HG02763 (cell line): Measurements from ENCODE around the gene ZNF497.
"Not testable (repeated sequence)": the region's sequence is repeated elsewhere in the genome, so short reads cannot be mapped to it uniquely, and the experiment has no call there.

Source experiments
- ATAC-seq: cut with Tn5 transposase; IDR thresholded peaks from one replicate; pipeline ENCODE4 v1.9.1; 2021; ENCODE audit warnings: mild to moderate bottlenecking, moderate library complexity; ENCODE audit not compliant: unreplicated experiment

ZNF497 gene

DNA sequence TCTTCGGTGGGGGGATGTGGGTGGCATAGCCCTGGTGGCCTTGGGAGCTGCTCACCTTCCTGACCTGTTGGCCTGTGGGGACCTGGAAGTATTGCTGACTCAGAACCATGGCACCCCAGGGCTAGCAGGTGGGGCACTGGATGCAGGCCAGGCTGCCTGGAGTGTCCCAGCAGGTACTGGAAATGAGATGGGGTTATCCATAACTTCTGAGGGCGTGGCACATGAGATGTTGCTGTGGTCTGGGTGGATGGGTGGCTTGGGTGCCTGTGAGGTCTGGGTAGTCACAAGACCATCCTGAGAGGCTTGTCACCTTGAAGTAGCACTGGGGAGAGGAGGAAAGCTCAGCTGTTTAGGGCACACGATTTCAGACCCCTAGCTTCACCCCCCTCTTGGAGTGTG, 32.3 kb upstream of the ZNF497 start:
- no peak for ATAC-seq

DNA sequence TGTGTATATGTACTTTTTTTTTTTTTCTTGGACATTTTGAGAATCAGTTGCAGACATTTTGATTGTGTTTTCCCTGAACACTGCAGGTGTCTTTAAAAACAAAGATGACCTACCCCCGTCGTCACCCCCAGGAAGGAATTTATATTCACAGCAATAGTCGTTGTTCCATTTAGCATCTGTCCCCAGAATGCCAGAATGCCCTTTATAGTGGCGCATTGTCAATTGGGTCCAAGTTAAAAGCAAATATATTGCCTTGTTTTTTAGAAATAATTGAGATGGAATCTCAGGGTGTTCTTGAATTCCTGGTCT, 31.1 kb upstream of the ZNF497 start:
- ATAC-seq = no peak

DNA sequence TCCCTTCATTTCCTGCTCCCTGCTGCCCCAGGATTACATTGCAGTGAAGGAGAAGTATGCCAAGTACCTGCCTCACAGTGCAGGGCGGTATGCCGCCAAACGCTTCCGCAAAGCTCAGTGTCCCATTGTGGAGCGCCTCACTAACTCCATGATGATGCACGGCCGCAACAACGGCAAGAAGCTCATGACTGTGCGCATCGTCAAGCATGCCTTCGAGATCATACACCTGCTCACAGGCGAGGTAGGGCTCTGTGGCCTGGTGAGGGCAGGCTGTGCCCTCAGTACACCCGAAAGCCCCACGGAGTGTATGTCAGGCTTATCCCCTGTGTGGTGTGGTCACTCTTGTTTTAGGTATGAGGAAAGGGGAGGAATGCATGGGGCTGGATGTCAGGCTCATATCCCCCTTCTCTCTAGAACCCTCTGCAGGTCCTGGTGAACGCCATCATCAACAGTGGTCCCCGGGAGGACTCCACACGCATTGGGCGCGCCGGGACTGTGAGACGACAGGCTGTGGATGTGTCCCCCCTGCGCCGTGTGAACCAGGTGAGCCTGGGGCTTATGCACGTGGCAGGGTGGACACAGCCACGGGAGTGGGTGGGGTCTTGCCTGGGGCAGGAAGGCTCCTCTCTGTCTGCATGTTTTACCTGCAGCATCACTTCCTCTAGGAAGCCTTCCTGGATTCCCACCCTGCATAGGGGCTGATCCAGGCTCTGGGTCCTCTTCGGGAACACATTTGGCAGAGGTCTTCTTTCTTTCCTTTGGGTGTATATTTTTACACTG, 30.6 kb upstream of the ZNF497 start:
- ATAC-seq = no peak

DNA sequence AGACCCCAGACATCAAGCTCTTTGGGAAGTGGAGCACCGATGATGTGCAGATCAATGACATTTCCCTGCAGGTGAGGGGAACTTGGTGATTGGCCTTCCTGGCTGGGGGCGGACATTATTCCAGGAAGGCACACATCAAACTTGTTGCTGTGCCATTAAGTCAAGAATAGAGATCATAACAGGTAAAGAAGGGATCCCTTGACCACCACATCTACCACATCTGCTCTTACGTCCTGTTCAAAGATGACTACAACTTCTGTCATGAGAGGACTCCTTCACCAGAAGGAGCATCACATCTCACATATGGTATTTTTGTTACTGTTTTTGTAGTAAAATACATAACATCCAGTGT, 25.6 kb upstream of the ZNF497 start:
- ATAC-seq = no peak

DNA sequence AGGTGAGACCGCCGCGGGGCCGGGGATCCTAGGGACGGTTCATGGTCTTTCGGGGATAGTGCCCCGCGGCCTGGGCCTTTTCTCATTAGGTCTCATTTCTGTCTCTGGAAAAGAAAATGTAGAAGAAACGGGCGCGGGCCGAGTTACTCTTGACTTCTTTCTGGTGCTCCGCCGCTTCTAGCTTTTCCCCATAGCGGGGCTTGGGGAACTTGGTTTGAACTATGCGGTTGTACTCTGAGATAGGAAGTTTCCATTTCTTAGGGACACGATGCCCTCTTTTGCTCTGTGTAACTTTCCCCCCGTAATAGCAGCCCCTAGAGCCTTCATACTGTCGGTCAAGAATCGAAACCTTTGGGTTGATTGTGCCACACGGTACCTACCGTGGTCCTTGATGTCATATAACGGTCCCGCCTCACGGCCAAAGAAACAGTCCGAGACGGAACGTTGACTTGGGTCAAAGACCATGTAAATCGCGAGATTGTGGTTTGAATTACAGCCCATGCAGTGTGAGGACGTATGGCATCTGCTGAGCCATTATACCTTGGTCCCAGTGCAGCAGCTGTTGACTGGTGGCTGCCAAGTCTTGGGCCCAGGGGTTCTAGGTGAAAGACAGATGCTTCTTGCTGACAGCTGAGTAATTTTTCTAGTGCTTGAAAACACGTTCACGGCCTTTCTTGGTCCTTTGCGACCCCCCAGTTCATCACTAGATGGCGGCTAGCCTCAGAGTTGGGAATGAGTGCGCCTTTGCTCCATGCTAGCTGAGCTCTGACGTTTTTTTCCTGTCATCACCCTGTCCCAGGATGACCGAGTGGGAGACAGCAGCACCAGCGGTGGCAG, 25.0 kb upstream of the ZNF497 start:
- no peak for ATAC-seq

DNA sequence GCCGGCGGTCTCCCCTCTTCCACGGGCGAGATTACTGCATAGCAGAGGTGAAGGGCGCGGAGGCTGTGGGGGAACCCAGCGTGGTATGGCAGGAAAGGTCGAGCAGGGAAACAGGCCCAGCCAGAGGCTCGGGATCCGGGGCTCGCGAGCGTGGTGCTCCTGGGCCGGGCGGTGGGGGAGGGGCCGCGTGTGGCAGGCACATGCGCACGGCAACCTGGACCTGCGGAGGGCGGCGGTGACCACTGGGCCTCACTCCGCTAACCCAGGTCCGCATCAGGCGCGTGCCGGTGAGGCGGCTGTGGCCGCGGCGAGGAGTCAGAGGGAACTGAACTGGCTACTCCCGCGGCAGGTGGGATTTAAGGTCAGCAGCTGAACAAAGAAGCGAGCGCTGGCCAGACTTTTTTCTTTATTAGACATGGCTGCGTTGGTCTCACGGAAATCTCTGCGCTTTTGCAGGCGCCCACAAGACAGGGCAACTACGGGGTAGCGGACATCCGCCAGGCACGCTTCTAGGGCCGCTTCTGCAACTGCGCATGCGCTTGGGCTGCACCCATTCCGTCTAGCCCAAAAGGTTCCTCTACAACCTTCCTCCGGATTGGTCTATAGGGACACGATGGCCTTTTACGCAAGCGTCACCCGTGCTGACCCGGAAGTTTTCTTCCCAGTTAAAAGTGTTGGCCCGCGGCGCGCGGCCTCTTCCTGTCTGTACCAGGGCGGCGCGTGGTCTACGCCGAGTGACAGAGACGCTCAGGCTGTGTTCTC, 24.2 kb upstream of the ZNF497 start, which contains the start of gene RPS5:
RPS5 (plus strand) TSS at position 694 of the 762 bp plus-strand sequence. CDS start 869 bp downstream, outside the sequence.
- ATAC-seq = peak; percentile 85

DNA sequence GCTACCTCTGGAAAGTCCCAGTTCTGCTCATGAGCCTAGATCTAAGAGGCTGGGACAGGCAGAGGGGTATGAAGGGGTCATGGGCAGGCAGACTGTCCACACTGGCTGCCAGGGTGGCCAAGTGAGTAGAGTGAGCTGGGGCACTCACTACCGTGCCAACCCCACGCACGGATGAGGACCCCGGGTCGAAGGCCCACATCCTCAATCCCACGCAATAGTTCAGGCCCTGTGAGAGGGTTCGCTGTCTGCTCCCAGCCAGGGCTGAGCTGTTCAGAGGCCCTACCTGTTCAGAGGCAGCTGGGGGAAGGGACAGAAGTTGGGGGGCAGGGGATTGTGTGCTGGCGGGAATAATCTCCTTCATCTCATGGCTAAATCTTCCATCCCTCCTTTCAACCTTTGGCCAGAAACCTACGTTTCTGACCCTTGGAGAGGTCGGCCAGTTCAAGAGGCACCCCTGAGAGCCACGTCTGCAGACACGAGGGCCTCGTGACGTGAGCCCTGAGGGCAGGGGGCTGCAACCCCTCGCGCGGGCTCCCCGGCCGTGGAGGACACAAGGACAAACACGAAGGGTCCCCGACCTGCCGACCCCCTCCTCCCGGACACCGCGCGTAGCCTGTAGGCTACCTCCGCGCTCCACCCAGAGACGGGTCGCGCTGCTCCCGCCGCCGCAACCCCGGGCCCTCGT, 23.5 kb upstream of the ZNF497 start:
- ATAC-seq = no peak

DNA sequence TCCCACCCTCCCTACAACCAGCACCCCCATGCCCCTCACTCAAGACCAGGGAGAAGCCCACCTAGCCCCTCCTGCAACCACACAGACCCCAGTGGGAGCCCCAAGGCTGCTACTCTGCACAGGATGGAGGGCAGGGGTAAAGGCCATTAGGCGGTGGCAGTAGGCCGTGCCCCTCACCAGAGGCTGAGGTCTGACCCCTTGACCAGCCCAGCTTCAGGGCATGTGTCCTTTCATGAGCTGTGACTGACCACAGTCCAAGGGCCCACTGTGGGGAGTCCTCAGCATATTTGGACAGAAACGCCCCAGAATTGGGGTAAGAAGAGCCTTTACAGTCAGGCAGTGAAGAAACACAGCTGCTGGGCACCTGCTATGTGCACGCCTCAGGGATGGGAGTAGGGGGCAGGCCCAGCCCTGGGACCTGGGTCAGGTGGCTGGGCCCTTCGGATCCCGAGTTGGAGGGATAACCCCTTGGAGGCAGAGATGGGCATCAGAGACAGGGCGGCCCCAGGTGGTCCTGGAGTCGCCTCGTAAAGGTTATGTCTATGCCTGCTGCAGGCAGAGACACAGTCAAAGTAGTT, 22.9 kb upstream of the ZNF497 start:
- ATAC-seq = no peak

DNA sequence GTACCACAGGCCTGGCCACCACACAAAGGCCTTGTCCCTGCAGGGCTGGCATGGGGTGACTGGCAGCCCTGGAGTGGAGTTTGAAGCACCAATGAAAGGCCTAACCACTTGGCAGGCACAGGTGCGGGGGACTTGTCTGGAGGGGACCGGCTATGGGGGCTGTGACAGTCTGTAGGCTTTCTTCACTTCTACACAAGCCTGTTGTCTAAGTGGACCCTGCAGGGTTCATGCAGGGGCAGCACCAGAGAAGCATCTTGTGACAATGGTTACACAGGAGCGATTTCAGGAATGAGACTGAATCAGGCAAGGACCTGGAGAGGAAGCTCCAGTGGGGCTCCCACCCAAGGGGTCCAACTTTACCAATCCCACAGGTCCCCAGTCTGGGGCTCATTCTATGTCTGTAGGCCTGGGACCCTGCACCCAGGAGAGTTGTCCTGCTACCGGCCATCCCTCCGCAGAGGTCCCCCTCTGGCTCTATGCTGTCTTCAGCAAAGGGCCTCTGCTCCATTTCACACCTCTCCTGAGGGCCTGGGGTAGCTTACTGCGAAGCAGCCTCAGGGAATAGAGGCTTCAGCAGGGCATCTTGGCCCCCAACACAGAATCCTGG, 20.5 kb upstream of the ZNF497 start:
- no peak for ATAC-seq

DNA sequence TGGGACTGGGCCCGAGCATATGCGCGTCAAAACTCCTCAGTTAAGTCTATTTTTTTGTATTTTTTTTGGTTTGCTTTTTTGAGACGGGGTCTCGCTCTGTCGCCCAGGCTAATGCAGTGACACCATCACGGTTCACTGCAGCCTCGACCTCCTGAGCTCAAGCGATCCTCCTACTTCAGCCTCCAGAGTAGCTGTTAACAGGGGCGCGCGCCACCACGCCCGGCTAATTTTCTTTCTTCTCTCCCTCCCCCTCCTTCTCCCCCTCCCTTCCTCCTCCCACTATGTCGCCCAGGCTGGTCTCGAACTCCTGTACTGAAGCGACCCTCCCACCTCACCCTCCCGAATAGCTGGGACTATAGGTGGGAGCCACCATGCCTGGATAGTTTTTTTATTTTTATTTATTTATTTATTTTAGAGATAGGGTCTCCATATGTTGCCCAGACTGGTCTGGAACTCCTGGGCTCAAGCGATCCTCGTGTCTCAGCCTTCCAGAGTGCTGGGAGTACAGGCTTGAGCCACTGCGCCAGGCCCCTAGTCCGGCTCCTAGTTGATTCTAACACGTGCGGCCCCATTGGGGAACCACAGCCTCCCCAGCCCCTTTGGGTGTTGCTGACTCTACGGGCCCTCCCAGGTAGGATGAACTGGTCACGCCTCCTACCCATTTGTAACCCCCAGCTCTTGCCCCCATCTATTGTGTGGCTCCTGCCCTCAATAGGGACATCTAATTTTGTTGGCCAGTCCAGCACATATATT, 19.1 kb upstream of the ZNF497 start:
- ATAC-seq = no peak

DNA sequence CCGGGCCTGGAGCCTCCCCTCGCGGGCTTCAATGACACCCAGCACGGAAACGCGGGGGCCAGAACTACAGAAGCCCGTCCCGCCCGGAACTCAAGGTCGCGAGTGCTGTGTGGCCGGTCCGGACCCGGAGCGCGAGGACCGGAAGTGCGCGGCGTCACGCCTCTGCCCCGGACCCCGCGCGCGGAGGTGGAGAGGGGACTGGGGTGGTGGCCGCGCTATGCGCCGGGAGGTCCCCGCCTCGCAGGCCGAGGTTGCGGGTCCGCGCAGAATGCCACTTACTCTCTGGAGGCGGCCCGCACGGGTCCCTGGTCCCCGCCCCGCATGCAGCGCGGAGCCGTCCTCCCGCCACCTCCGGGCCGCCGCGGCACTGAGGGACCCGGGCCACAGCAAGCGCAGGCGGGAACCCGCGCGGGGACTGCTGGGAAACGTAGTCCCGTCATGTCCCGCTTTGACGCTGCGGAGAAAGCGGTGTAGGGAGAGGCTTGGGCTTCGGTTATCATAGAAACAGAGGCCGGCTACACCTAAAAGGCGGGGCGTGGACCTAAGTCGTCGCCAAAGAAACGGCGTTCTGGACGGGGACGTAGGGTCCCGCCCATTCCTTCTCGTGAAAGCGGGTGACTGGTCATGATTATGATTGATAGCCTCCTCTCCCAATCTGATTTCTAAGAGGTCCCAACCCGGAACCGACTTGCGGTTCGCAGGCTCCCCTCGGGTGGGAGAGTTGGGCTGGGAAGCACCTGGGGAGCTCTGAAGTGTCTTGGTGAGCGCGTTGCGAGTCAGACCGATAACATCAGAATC, 18.3 kb upstream of the ZNF497 start, which contains the start of gene ZNF837:
ZNF837 (minus strand) TSS at position 369 of the 798 bp plus-strand sequence. CDS start 11,698 bp downstream, outside the sequence.
- peak; percentile 79 for ATAC-seq

DNA sequence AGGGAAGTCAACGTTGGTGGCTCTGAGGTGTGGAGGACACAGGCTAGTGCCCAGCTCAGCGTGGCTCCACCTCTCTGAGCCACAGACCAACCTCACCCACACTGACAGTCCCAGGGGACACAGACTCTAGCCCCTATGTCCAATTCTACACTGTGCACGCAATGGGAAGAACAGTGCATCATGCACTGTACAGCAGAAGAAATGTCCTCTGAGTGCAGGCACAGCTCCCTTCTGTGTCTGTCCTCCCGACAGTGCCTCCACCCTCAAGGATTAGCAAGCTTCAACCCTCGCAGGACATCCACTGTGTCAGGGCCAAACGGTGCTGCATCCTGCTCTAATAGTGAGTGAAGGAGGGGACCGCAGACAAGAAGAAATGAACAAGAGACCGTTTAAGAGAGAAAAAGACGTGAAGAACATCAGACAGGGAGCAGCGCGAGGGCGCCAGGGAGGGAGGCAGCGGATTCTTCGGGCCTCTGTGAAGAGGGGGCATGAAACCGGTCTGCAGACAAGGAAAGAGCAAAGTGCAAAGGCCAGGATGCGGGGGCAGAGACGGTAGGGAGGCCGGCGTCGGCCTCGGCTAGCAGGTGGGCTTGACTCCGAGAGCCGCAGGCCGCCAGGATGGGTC, 17.6 kb upstream of the ZNF497 start:
- no peak for ATAC-seq

DNA sequence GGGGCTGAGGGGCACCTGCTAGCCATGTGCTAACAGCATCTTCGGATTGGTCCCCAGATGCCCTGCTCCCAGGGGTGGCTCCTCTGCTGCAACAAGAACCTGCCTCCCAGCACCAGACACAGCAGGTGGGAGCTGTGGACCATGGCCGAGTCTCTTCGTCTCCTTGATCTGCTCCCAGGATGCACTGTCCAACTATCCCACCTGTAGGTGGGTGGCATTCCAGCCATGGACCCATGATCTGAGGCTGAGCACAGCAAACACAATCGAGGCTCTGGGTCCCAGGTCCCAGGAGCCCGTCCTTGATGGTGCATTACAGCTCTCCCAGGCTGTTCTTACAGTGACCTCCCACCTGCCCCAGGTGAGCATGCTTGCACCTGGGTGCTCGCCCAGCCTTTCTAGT, 16.7 kb upstream of the ZNF497 start:
- ATAC-seq = no peak

DNA sequence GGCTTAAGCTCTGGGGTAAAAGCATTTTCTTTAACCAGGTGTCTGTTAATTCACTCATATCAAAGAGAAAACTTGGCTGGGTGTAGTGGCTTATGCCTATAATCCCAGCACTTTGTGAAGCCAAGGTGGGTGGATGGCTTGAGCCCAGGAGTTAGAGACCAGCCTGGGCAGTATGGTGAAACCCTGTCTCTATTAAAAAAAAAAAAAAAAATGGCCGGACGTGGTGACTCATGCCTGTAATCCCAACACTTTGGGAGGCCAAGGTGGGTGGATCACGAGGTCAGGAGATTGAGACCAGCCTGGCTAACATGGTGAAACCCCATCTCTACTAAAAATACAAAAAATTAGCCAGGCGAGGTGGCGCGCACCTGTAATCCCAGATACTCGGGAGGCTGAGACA, 14.2 kb upstream of the ZNF497 start:
- not testable (repeated sequence) for ATAC-seq

DNA sequence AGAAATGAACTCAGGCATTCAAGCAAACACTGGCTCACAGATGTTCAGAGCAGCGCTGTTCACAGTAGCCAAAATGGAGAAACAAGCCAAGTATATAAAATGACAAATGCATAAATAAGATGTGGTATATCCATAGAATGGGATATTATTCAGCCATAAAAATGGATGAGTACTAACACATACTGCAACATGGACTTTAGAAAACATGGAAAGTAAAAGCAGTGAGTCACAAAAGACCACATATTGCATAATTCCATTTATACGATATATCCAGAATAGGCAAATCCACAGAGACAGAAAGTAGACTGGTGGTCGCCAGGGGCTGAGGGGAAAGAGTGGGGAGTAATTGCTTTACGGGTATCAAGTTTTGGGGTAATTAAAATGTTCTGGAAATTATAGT, 11.6 kb upstream of the ZNF497 start:
- no peak for ATAC-seq

DNA sequence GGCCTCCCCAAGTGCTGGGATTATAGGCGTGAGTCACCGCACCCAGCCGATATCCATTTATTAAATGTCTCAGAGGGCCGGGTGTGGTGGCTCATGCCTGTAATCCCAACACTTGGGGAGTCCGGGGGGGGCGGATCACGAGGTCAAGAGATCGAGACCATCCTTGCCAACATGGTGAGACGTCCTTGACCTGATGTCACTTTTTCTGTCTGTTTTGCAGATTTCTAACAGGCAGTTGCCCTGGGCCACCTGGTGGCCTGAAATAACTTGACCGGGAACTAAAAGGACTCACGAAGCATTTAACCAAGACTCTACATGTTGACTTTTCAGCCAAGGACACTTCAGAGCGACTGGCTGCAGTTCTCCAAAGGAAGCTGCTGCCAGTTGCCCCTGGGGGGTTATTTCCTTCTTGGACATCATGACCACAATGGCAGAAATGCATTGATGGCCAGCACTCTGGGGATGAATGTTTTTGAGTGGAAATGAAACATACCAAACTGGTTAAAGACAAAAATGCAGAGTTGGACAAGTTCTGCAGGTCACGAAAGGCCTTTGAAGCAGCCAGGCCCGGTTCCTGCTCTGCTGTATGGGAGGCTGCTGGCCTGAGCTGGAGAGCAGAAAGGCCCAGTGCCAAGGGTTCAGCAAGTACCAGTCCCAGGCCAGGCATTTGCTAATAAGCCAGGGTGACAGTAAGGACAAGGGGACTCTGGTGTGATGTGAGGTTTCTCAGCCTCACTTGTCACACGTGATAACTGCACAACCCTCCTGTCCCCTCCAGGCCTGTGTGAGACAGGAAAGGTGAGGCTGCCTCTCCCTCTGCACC, 10.0 kb upstream of the ZNF497 start:
- no peak for ATAC-seq
